ENCODE results near the gene MRE11.
"Not testable (repeated sequence)": the region's sequence is repeated elsewhere in the genome, so short reads cannot be mapped to it uniquely, and the experiment has no call there.

Gene MRE11

GRCh38 chr11:94423507-94423906 is 70.1 kb downstream of the MRE11 start:
- DNase-seq (ENCODE audit: low spot score) = peak; percentile 49

- no peak for DNase-seq (ENCODE audit: low spot score)
Measured at GRCh38 chr11:94418123-94418765, 75.4 kb downstream of the MRE11 start.

GRCh38 chr11:94417386-94417987 is 76.2 kb downstream of the MRE11 start:
- no peak for DNase-seq (ENCODE audit: low spot score)

DNA sequence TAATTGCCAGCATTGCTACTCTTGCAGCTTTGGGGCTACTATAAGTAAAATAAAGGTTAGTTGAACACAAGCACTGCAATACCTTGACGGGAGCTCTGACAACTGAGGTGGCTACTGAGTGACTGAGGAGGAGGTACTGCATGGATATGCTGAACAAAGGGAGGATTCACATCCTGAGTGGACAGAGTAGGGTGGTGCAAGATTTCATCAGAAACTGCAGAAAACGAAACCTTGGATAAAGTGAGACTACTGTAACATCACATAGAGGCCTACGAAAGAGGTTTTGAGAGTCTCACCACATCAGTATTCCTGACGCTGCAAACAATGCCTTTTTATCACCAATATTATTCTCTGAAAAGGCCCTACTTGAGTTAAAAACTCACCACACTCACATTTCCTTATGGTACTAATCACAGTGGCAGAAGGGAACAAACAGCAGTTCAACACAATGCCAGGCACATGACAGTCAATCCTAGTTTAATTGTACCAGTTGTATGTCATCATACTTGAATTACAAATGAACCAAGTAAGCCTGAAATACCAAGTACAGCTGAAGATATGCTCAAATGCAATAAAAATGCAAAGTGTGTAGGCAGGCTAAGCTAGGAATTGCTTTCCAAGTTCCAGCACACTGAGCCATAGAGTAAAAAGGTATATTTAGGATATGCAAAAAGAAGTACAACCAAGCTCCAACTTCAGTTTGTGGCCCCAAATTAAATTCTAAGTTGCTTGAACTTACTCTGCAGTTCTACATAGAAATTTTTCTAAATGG is 88.4 kb downstream of the MRE11 start:
- DNase-seq (ENCODE audit: low spot score) = no peak

GRCh38 chr11:94402355-94402754 is 91.3 kb downstream of the MRE11 start:
- no peak for DNase-seq (ENCODE audit: low spot score)

GRCh38 chr11:94401773-94402265 is 91.8 kb downstream of the MRE11 start:
- DNase-seq (ENCODE audit: low spot score) = no peak

GRCh38 chr11:94400839-94401772 is 92.5 kb downstream of the MRE11 start, which contains the start of gene GPR83:
TSS of gene GPR83 (minus strand) at chr11:94401419. CDS start at chr11:94401247, 172 bp downstream.
- DNase-seq (ENCODE audit: low spot score) = peak; percentile 80

GRCh38 chr11:94400457-94400838 is 93.2 kb downstream of the MRE11 start:
- no peak for DNase-seq (ENCODE audit: low spot score)

DNA sequence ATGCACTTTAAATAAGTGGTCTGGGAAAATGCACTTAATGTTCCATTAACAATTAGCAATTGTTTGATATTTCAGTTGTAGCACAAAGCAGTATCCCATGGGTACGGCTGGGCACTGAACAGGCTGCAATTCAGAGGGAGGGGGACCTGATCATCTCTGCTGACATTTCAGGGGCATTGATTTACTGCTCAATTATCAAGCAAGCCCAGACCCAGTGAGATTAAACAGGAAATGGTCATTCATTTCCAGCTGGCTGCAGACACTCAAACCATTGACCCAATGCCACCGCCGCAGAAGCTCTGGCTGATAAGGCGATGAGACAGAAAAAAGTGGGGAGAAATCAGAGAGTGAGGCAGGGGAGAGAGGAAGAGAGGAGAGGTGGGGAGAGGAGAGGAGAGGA is 93.6 kb downstream of the MRE11 start:
- DNase-seq (ENCODE audit: low spot score) = no peak

- no peak for DNase-seq (ENCODE audit: low spot score)
Measured at GRCh38 chr11:94398101-94398500, 95.5 kb downstream of the MRE11 start.

DNA sequence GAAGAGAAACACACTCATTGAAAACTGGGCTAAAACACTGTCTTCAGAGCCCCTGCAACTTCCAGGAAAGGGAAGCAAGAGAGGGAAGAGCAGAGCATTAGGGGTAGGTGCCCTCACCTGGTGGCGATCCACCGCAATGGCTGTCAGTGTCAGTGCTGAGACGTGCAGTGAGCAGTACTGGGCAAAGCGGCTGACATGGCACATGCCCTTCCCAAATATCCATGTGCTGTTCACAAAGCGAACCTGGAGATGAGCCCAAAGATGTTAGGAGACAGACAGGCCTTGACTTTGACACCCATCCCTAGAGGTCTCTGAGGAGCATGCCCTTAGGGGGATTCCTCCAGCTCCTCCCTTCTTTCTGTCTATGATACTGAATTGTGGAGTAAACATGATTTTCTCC is 97.4 kb downstream of the MRE11 start:
- DNase-seq (ENCODE audit: low spot score) = no peak

DNA sequence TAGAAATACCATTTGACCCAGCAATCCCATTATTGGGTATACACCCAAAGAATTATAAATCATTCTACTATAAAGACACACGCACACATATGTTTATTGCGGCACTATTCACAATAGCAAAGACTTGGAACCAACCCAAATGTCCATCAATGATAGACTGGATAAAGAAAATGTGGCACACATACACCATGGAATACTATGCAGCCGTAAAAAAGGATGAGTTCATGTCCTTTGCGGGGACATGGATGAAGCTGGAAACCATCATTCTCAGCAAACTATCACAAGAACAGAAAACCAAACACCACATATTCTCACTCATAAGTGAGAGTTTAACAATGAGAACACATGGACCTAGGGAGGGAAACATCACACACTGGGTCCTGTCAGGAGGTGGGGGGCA is 101.7 kb downstream of the MRE11 start:
- not testable (repeated sequence) for DNase-seq (ENCODE audit: low spot score)

GRCh38 chr11:94379613-94380012 is 114.0 kb downstream of the MRE11 start:
- DNase-seq (ENCODE audit: low spot score) = no peak

GRCh38 chr11:94376841-94377240 is 116.8 kb downstream of the MRE11 start:
- no peak for DNase-seq (ENCODE audit: low spot score)

DNA sequence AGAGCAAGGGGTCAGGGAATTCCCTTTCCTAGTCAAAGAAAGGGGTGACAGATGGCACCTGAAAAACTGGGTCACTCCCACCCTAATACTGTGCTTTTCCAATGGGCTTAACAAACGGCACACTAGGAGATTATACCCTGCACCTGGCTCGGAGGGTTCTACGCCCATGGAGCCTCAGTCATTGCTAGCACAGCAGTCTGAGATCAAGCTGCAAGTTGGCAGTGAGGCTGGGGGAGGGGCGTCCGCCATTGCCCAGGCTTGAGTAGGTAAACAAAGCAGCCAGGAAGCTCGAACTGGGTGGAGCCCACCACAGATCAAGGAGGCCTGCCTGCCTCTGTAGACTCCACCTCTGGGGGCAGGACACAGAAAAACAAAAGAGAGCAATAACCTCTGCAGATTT is 123.1 kb downstream of the MRE11 start:
- DNase-seq (ENCODE audit: low spot score) = not testable (repeated sequence)

All from iPS-NIHi11 (cell line).